OCI-LY7 (cell line): ENCODE results near the gene VPS18.

Experiments
- CTCF ChIP-seq: fragments of 200-600 bp; sonication (generic); conservative IDR thresholded peaks from 2 replicates; pipeline ENCODE4 v1.5.1; 2014; ENCODE audit warnings: mild to moderate bottlenecking, antibody characterized with exemption, low read length, moderate library complexity, mixed read lengths
- EZH2phosphoT487 ChIP-seq: fragments of 200-600 bp; sonication (generic); IDR thresholded peaks from 2 replicates; pipeline ENCODE4 v1.6.1; 2018; ENCODE audit warnings: low read depth, borderline replicate concordance, mild to moderate bottlenecking, mixed run types, antibody characterized with exemption, low read length, moderate library complexity, mixed read lengths

- TF ChIP-seq CTCF (no peak), EZH2phosphoT487 (no peak)
Measured at GRCh38 chr15:40858706-40859105, 35.5 kb upstream of the VPS18 start.
